HEK293 (cell line): Measurements from ENCODE around the gene KBTBD3.

Experiments
- ATF2 ChIP-seq: fragments of 450-650 bp; formaldehyde crosslinking; IDR thresholded peaks from 2 replicates; pipeline ENCODE4 v1.5.1; 2016; ENCODE audit warnings: missing biosample characterization, missing genetic modification characterization, low read depth
- CTCF ChIP-seq: fragments of 450-650 bp; formaldehyde crosslinking; IDR thresholded peaks from 2 replicates; pipeline ENCODE4 v1.5.1; 2016; ENCODE audit warnings: missing biosample characterization, missing genetic modification characterization
- GFI1B ChIP-seq: fragments of 450-650 bp; formaldehyde crosslinking; IDR thresholded peaks from 2 replicates; pipeline ENCODE4 v1.5.1; 2016; ENCODE audit warnings: missing biosample characterization, missing genetic modification characterization
- KLF1 ChIP-seq: fragments of 450-650 bp; formaldehyde crosslinking; IDR thresholded peaks from 2 replicates; pipeline ENCODE4 v1.5.1; 2016; ENCODE audit warnings: missing biosample characterization, missing genetic modification characterization
- KLF9 ChIP-seq: fragments of 450-650 bp; formaldehyde crosslinking; IDR thresholded peaks from 2 replicates; pipeline ENCODE4 v1.5.1; 2016; ENCODE audit warnings: missing biosample characterization, missing genetic modification characterization, low read depth
- MYNN ChIP-seq: fragments of 450-650 bp; formaldehyde crosslinking; IDR thresholded peaks from 2 replicates; pipeline ENCODE4 v1.5.1; 2016; ENCODE audit warnings: missing biosample characterization, missing genetic modification characterization, borderline replicate concordance
- PATZ1 ChIP-seq: fragments of 450-650 bp; formaldehyde crosslinking; IDR thresholded peaks from 2 replicates; pipeline ENCODE4 v1.5.1; 2016; ENCODE audit warnings: missing biosample characterization, missing genetic modification characterization
- PRDM1 ChIP-seq: fragments of 450-650 bp; formaldehyde crosslinking; IDR thresholded peaks from 2 replicates; pipeline ENCODE4; 2016; ENCODE audit warnings: missing biosample characterization, missing genetic modification characterization
- SCRT1 ChIP-seq: fragments of 450-650 bp; formaldehyde crosslinking; IDR thresholded peaks from 2 replicates; pipeline ENCODE4 v1.5.1; 2016; ENCODE audit warnings: missing biosample characterization, missing genetic modification characterization, borderline replicate concordance
- SETDB1 ChIP-seq: IDR thresholded peaks from one replicate; pipeline ENCODE4 v1.6.1; 2017; ENCODE audit warnings: mild to moderate bottlenecking, low read length, moderate library complexity, mixed read lengths; ENCODE audit not compliant: insufficient read length
- TCF7L2 ChIP-seq: IDR thresholded peaks from 2 replicates; pipeline ENCODE4 v1.6.1; 2011; ENCODE audit warnings: low read depth, mild to moderate bottlenecking, inconsistent platforms, low read length, moderate library complexity, borderline replicate concordance
- ZBTB17 ChIP-seq: fragments of 450-650 bp; formaldehyde crosslinking; IDR thresholded peaks from 2 replicates; pipeline ENCODE4 v1.5.1; 2016; ENCODE audit warnings: missing biosample characterization, missing genetic modification characterization
- ZBTB26 ChIP-seq: fragments of 450-650 bp; formaldehyde crosslinking; optimal IDR thresholded peaks from 2 replicates; pipeline ENCODE3; 2016; ENCODE audit warnings: missing biosample characterization, mild to moderate bottlenecking, missing genetic modification characterization
- ZBTB6 ChIP-seq: fragments of 450-650 bp; formaldehyde crosslinking; IDR thresholded peaks from 2 replicates; pipeline ENCODE4 v1.5.1; 2017; ENCODE audit warnings: missing biosample characterization, missing genetic modification characterization
- ZFHX2 ChIP-seq: fragments of 450-650 bp; formaldehyde crosslinking; conservative IDR thresholded peaks from 2 replicates; pipeline ENCODE4 v1.5.1; 2016; ENCODE audit warnings: missing biosample characterization, missing genetic modification characterization
- ZIC2 ChIP-seq: fragments of 450-650 bp; formaldehyde crosslinking; IDR thresholded peaks from 2 replicates; pipeline ENCODE4 v1.5.1; 2016; ENCODE audit warnings: missing biosample characterization, missing genetic modification characterization
- ZNF148 ChIP-seq: fragments of 450-650 bp; formaldehyde crosslinking; IDR thresholded peaks from 2 replicates; pipeline ENCODE4 v1.5.0; 2017; ENCODE audit warnings: missing biosample characterization, missing genetic modification characterization, borderline replicate concordance
- ZNF19 ChIP-seq: fragments of 450-650 bp; formaldehyde crosslinking; IDR thresholded peaks from 2 replicates; pipeline ENCODE4; 2016; ENCODE audit warnings: missing biosample characterization, missing genetic modification characterization, low read depth
- ZNF202 ChIP-seq: fragments of 450-650 bp; formaldehyde crosslinking; IDR thresholded peaks from 2 replicates; pipeline ENCODE4 v1.5.1; 2016; ENCODE audit warnings: missing biosample characterization, missing genetic modification characterization, borderline replicate concordance
- ZNF248 ChIP-seq: fragments of 450-650 bp; formaldehyde crosslinking; IDR thresholded peaks from 2 replicates; pipeline ENCODE4 v1.5.1; 2017; ENCODE audit warnings: missing biosample characterization, missing genetic modification characterization
- ZNF362 ChIP-seq: fragments of 450-650 bp; formaldehyde crosslinking; IDR thresholded peaks from 2 replicates; pipeline ENCODE4 v1.5.1; 2016; ENCODE audit warnings: missing biosample characterization, missing genetic modification characterization
- ZNF473 ChIP-seq: fragments of 450-650 bp; formaldehyde crosslinking; IDR thresholded peaks from 2 replicates; pipeline ENCODE4 v1.5.1; 2017; ENCODE audit warnings: missing biosample characterization, missing genetic modification characterization
- ZNF501 ChIP-seq: fragments of 450-650 bp; formaldehyde crosslinking; IDR thresholded peaks from 2 replicates; pipeline ENCODE4 v1.5.1; 2016; ENCODE audit warnings: missing biosample characterization, missing genetic modification characterization
- ZNF514 ChIP-seq: fragments of 450-650 bp; formaldehyde crosslinking; IDR thresholded peaks from 2 replicates; pipeline ENCODE4 v1.5.1; 2016; ENCODE audit warnings: missing biosample characterization, missing genetic modification characterization
- ZNF530 ChIP-seq: fragments of 450-650 bp; formaldehyde crosslinking; IDR thresholded peaks from 2 replicates; pipeline ENCODE4 v1.5.1; 2016; ENCODE audit warnings: low read depth, missing biosample characterization, missing genetic modification characterization
- ZNF571 ChIP-seq: fragments of 450-650 bp; formaldehyde crosslinking; IDR thresholded peaks from 2 replicates; pipeline ENCODE4 v1.5.0; 2017; ENCODE audit warnings: missing biosample characterization, missing genetic modification characterization
- ZNF585B ChIP-seq: fragments of 450-650 bp; formaldehyde crosslinking; IDR thresholded peaks from 2 replicates; pipeline ENCODE4 v1.5.1; 2016; ENCODE audit warnings: missing biosample characterization, missing genetic modification characterization
- ZNF629 ChIP-seq: fragments of 450-650 bp; formaldehyde crosslinking; IDR thresholded peaks from 2 replicates; pipeline ENCODE4 v1.5.1; 2017; ENCODE audit warnings: missing biosample characterization, missing genetic modification characterization

Gene KBTBD3

GRCh38 chr11:106021967-106022794, 55.0 kb downstream of the KBTBD3 start, which contains the start of gene MSANTD4 (continued):
- TF ChIP-seq ZBTB6 (tag by site-specific recombination) (no peak), ZBTB26 (tag by site-specific recombination) (peak; percentile 56), ZNF571 (no peak), ZNF202 (tag by site-specific recombination) (no peak), ZNF148 (tag by site-specific recombination) (no peak), PRDM1 (tag by site-specific recombination) (no peak), KLF9 (tag by site-specific recombination) (peak; percentile 63), ZNF473 (tag by site-specific recombination) (no peak), ZFHX2 (tag by site-specific recombination) (peak; percentile 61; the same call in 1 of the 2 replicates), GFI1B (no peak), ZNF19 (no peak), CTCF (tag by site-specific recombination) (no peak; the same call in 1 of the 2 replicates), ZNF514 (no peak), PATZ1 (tag by site-specific recombination) (peak; percentile 84), MYNN (tag by site-specific recombination) (no peak), ZNF362 (tag by site-specific recombination) (no peak; the same call in 1 of the 2 replicates), ZNF629 (no peak; the same call in 1 of the 2 replicates), ZBTB17 (0 out of 2 replicates have a peak, but pooled peaks have one; percentile 11), TCF7L2 (no peak), ZNF501 (tag by site-specific recombination) (no peak; the same call in 1 of the 2 replicates), SCRT1 (0 out of 2 replicates have a peak, but pooled peaks have one; percentile 9), ATF2 (no peak), ZIC2 (peak; percentile 56), SETDB1 (peak; percentile 46), ZNF585B (no peak), KLF1 (tag by site-specific recombination) (peak; percentile 75; the same call in 1 of the 2 replicates), ZNF248 (tag by site-specific recombination) (no peak), ZNF530 (tag by site-specific recombination) (no peak)
